Stimulated activated CD4-positive, alpha-beta T cell treated with anti-CD3 and anti-CD28 coated beads, TNF-alpha, amount 100 ng/mL, for 4 hours (primary cell): ENCODE measurements around the gene MAFB.

Experiments used
- DNase-seq, 3 experiments: peaks; one replicate each; pipeline ENCODE4 v3.0.0-alpha.2; 2020; ENCODE audit warnings: low read depth in 3 of 3

The MAFB gene

GRCh38 chr20:40682104-40682981, 6.7 kb downstream of the MAFB start:
- DNase-seq, result no peak

- DNase-seq, result no peak
Observed at GRCh38 chr20:40681684-40682083, 7.4 kb downstream of the MAFB start.

GRCh38 chr20:40681165-40681564, 7.9 kb downstream of the MAFB start:
- DNase-seq, result no peak

- no peak for DNase-seq
Observed at GRCh38 chr20:40680161-40680959, 8.7 kb downstream of the MAFB start.

- DNase-seq, result no peak
Observed at GRCh38 chr20:40679184-40679583, 9.9 kb downstream of the MAFB start.

GRCh38 chr20:40678286-40678875, 10.7 kb downstream of the MAFB start:
- DNase-seq, result no peak

GRCh38 chr20:40677343-40677924, 11.6 kb downstream of the MAFB start:
- DNase-seq, result no peak

GRCh38 chr20:40676491-40677269, 12.4 kb downstream of the MAFB start:
- DNase-seq, result no peak

- no peak for DNase-seq
Observed at GRCh38 chr20:40675599-40676221, 13.3 kb downstream of the MAFB start.

- no peak for DNase-seq
Observed at GRCh38 chr20:40673442-40673841, 15.6 kb downstream of the MAFB start.

- no peak for DNase-seq
Observed at GRCh38 chr20:40672095-40672494, 16.9 kb downstream of the MAFB start.

GRCh38 chr20:40670253-40670652, 18.8 kb downstream of the MAFB start:
- no peak for DNase-seq

- DNase-seq, result no peak
Observed at GRCh38 chr20:40669692-40670091, 19.3 kb downstream of the MAFB start.

GRCh38 chr20:40668449-40669228, 20.4 kb downstream of the MAFB start:
- no peak for DNase-seq

GRCh38 chr20:40667503-40667902, 21.5 kb downstream of the MAFB start:
- no peak for DNase-seq

GRCh38 chr20:40666336-40666735, 22.7 kb downstream of the MAFB start:
- no peak for DNase-seq

- DNase-seq, result no peak
Observed at GRCh38 chr20:40664891-40665290, 24.1 kb downstream of the MAFB start.

- no peak for DNase-seq
Observed at GRCh38 chr20:40663991-40664880, 24.8 kb downstream of the MAFB start.

- DNase-seq, result no peak
Observed at GRCh38 chr20:40663304-40663790, 25.7 kb downstream of the MAFB start.
